GM21390 (cell line): ENCODE measurements around the gene CDC42EP3.

Experiments
- ATAC-seq: cut with Tn5 transposase; IDR thresholded peaks from one replicate; pipeline ENCODE4 v1.9.1; 2021; ENCODE audit not compliant: unreplicated experiment

CDC42EP3 gene

GRCh38 chr2:37619959-37620300 is 51.5 kb downstream of the CDC42EP3 start:
- ATAC-seq: no peak

DNA sequence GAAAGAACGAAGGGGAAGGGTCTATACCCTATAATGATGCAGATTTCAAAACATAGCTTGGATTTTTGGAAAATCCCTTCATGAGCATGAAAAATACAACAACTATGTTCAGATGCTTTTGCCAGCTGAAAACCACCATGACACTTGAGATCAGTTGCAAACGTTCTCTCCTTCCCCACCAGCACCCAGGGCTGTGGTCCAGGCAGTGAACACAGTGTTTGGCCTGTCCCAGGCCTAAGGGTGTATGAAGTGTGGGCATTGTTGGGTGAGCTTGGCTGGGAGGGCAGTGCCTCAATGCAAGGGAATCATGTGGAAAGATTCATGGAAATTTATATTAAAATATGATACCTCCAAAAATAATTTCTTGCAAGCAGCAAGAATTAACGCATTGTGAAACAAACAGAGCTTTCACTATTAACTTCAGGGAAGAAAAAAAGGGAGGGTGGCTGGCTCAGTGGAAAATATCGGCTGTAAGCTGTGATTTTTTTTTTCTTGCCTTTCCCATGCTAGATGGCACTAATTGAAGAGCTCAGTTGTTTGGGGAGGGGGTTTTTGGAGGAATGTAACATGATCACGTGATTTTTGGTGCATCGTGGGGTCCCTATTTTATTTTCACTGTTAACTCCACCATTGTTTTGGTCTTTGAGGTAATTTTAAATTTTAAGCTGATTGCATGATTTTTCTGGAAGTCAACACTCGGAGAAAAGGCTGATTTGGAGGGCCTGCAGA is 52.0 kb downstream of the CDC42EP3 start:
- no peak for ATAC-seq

GRCh38 chr2:37618326-37618725 is 53.1 kb downstream of the CDC42EP3 start:
- ATAC-seq: no peak

- ATAC-seq: no peak
These were observed 54.1 kb downstream of the CDC42EP3 start for GRCh38 chr2:37617119-37617892.

- ATAC-seq: peak; percentile 59
These were observed 54.8 kb downstream of the CDC42EP3 start for GRCh38 chr2:37616677-37617005.

GRCh38 chr2:37615804-37616676 is 55.4 kb downstream of the CDC42EP3 start:
- no peak for ATAC-seq

DNA sequence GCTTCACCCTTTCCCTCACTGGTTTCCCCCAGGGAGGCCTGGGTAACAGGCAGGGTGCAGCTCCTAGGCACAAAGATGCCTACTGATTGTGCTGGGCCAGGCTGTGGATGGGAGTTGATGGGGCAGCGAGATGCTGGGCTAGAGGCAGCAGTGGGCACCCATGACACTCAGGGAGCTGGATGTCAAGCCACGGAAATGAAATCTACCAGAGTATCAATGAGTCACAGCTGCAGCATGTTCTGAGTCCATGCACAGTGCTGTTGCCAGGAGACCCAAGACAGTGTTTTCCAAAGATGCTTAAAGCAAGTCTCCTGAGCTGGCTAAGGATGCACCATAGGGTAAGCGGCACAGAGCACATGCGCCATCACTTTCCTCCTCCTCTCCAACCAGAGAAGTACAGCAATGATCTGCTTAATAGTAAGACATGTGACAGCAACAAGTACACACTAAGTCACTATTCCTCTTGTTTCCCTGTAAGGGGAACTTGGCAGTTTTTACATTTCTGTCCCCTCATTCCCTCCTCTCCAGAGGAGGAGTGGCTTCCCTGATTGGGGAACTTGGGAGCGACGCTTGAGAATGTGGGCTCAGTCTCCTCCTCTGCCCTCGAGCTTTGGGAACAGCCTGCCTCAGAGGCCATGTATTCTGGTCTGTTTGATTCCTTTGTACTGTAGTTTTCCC is 57.2 kb downstream of the CDC42EP3 start:
- no peak for ATAC-seq

DNA sequence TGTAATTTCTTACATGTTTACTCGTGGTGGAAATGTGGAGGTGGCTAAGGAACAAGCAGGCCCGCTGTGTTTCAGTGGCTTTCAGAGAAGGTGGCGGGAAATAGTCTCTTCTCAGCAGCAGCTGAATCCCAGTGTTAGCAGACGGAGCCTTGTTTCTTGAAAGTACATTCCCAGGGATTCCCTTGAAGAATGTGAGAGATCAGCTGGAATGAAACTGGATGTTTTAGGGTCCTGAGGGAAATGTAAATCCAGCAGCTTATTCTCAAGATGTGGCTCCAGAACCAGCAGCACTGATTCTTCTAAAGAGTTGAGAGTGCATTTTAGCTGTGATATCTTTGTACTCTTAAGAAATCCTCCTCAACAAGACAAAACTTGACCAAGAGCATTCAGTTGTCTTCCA is 59.1 kb downstream of the CDC42EP3 start:
- no peak for ATAC-seq

- ATAC-seq: no peak
These were observed 60.7 kb downstream of the CDC42EP3 start for GRCh38 chr2:37610638-37611289.

DNA sequence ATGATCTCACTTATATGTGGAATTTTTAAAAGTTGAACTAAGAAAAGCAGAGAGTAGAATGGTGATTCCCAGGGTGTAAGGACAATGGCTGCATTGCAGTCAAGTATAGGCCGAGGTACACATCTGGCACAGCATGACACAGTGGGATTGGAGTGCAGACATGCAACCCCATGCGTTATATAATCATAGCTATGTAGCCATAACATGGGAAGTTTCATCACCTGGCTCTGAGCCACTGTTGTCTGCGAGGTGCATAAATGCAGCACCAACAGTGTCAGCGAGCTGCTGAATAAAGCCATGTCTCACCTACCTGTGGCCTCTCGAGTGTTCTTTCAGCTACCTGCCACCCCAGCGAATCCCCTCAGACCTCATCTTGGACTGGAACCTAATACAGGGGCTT is 61.7 kb downstream of the CDC42EP3 start:
- ATAC-seq: no peak

DNA sequence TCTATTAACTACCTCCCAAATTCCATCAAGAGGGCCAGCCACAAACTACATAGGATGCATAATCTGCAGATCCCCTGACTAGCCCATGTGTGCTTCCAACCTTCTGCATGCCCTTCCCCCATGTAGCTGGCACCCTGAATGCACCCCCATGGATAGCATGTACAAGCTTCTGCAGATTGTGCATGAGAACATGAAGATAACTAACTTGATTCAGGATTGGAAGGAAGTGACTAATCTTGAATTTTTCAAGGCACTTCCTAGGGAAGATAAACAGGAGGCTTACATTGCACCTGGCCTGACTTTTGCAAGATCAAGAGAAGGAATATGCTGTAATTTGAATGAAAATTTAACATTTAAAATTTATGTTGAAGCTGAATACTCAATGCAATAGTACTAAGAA is 66.7 kb downstream of the CDC42EP3 start:
- ATAC-seq: no peak

- no peak for ATAC-seq
These were observed 68.7 kb downstream of the CDC42EP3 start for GRCh38 chr2:37602702-37603101.

GRCh38 chr2:37602040-37602439 is 69.4 kb downstream of the CDC42EP3 start:
- no peak for ATAC-seq

DNA sequence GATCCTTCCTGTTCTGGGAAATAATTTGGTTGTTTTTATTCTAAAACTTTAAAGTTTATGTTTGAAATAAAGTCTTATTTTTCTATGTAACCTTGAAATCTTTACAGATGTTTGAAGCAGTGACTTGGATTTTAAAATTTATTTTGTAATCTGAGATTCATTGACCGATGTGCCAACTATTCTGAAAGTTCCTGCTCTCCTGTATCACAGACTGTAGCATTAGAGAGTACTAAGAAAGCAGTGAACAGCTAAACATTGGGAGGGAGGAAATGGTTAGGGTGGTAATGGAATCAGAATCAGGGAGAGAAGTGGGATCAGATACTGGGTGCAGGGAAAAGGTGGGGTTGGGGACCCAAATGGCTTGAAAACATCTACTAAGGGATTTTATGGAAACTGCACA is 69.9 kb downstream of the CDC42EP3 start:
- no peak for ATAC-seq

- ATAC-seq: peak; percentile 78
These were observed 70.7 kb downstream of the CDC42EP3 start for GRCh38 chr2:37600735-37601134.

DNA sequence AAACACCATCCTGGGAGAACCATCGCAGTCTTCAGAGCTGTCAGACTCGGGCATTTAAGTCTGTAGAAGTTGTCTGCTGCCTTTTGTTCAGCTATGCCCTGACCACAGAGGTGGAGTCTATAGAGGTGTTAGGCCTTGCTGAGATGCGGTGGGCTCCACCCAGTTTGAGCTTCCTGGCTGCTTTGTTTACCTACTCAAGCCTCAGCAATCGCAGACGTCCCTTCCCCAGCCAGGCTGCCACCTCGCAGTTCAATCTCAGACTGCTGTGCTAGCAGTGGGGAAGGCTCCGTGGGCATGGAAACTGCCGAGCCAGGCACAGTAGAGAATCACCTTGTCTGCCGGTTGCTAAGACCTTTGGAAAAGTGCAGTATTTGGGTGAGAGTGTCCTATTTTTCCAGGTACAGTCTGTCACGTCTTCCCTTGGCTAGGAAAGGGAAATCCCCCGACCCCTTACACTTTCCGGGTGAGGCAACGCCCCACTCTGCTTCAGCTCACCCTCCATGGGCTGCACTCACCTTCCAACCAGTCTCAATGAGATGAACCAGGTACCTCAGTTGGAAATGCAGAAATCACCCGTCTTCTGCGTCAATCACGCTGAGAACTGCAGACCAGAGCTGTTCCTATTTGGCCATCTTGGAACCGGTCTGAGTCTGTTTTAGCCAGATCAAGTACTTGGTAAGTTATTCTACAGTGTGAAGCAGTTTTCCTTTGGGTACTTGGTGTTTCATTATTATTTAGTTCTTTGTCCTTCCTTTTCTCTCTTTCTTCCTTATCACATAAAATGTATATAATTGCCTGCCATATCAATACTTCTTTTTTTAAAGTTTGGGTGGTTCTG is 71.5 kb downstream of the CDC42EP3 start:
- no peak for ATAC-seq

- ATAC-seq: no peak
These were observed 77.7 kb downstream of the CDC42EP3 start for GRCh38 chr2:37593694-37594093.

- no peak for ATAC-seq
These were observed 78.4 kb downstream of the CDC42EP3 start for GRCh38 chr2:37593024-37593423.
